Fibroblast of pulmonary artery (primary cell): ENCODE data around the gene TPI1.
"Not testable (repeated sequence)": the region's sequence is repeated elsewhere in the genome, so short reads cannot be mapped to it uniquely, and the experiment has no call there.

Source experiments
- DNase-seq: peaks from one replicate; pipeline ENCODE4 v3.0.0-alpha.2; 2010; ENCODE audit warnings: low read depth
- H3K4me3 ChIP-seq: replicated peaks from 2 replicates; pipeline ENCODE4 v1.5.1; 2011; ENCODE audit warnings: low read depth, mild to moderate bottlenecking, control low read depth, low read length, moderate library complexity
- TF ChIP-seq, protein P1 (sequence below): IDR thresholded peaks from 2 replicates; pipeline ENCODE4 v1.5.1; 2011; ENCODE audit warnings: mild to moderate bottlenecking, control low read depth, low read length, inconsistent platforms; ENCODE audit errors: missing control alignments

Gene TPI1

DNA sequence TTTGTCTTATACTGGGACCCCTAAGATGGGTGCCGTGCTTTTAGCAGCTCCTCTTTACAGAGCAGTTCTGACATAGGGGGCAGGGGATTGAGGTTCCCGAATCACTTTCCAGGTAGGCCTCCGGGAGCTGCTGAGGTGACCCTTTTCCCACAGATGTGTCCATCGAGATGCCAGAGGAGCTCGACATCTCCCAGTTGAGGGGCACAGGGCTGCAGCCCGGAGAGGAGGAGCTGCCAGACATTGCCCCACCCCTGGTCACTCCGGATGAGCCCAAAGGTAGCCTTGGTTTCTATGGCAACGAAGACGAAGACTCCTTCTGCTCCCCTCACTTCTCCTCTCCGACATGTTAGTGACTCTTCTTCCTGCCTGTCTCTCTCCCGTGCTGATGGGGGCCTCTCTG, 4.3 kb upstream of the TPI1 start:
- TF ChIP-seq, protein P1, sequence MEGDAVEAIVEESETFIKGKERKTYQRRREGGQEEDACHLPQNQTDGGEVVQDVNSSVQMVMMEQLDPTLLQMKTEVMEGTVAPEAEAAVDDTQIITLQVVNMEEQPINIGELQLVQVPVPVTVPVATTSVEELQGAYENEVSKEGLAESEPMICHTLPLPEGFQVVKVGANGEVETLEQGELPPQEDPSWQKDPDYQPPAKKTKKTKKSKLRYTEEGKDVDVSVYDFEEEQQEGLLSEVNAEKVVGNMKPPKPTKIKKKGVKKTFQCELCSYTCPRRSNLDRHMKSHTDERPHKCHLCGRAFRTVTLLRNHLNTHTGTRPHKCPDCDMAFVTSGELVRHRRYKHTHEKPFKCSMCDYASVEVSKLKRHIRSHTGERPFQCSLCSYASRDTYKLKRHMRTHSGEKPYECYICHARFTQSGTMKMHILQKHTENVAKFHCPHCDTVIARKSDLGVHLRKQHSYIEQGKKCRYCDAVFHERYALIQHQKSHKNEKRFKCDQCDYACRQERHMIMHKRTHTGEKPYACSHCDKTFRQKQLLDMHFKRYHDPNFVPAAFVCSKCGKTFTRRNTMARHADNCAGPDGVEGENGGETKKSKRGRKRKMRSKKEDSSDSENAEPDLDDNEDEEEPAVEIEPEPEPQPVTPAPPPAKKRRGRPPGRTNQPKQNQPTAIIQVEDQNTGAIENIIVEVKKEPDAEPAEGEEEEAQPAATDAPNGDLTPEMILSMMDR: no peak
- DNase-seq: no peak
- no peak overlapping the region for H3K4me3 ChIP-seq

GRCh38 chr12:6863586-6864321, 3.6 kb upstream of the TPI1 start:
- DNase-seq: no peak
- no peak overlapping the region for H3K4me3 ChIP-seq
- TF ChIP-seq, protein P1: no peak

- not testable (repeated sequence) for DNase-seq, H3K4me3 ChIP-seq
These were observed 2.0 kb upstream of the TPI1 start for GRCh38 chr12:6865307-6865706.

DNA sequence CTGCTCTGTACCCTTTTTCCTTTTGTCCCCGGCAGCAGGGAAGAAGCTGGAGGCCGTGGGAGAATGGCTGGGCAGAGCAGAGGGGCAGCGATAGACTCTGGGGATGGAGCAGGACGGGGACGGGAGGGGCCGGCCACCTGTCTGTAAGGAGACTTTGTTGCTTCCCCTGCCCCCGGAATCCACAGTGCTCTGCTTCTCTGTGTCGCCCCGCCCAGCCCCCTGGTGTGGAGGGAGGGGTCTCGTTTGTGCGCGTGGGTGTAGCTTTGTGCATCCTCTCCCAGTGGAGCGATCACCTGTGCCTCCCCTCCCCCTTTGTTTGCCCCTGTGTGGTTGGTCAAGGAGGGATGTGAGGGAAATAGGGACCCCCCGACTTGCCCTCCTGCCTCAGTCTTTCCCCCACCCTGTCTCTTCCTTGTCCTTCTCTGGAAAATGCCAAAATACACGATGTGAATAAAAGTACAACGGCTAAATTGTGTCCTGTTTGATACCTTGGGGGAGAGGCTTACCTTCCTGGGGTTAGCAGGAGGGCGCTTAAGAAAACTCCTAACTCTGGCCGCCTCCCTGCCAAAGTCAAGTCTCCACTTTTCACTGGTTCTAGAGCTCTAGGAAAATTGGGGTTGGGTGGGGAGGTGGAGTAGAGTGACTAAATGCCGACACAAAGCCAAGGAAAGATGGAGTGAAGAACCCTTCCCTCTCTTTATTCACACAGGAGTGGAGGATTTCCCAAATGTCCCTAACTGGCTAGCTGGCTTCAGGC, 990 bp upstream of the TPI1 start:
- H3K4me3 ChIP-seq: no peak overlapping the region
- TF ChIP-seq, protein P1: no peak
- DNase-seq: no peak

DNA sequence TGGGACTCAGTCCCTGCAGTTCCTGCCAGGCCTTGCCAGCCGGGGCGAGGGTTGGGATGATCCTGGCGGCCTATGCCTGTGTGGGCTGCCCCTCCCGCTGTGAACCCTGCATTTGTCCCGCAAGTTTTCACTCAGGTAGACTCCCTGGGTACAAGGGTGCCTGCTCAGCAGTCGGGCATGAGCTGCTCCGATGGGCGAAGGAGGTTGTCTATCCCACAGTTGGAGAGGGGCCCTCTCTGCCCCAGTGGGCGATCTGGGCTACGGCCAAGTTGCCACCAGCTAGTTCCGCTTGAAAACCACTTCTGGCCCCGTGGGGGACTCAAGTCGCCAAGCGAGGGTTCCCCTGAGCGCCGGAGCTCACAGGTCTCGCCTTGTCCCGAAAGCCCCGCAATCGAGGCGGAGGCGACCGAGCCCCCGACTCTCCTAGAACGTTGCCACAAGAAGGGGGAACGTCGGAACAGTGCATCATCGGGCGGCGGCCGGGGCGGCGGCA, 365 bp upstream of the TPI1 start:
- TF ChIP-seq, protein P1: no peak
- peak overlapping the region; percentile 85 for H3K4me3 ChIP-seq
- DNase-seq: no peak

GRCh38 chr12:6868211-6869048, 1.1 kb downstream of the TPI1 start:
- peak overlapping the region; percentile 85 for H3K4me3 ChIP-seq
- TF ChIP-seq, protein P1: peak; percentile 21
- no peak for DNase-seq
